DND-41 (cell line): ENCODE measurements around the gene EXOC6.

Experiments used
- ATAC-seq: fragments of 200-7000 bp; cut with Tn5 transposase; 3 replicates; pipeline ENCODE4 v1.9.1; 2021; ENCODE audit warnings: low read depth; ENCODE audit not compliant: insufficient read depth
- DNase-seq: peaks from one replicate; pipeline ENCODE4 v3.0.0-alpha.2; 2020
- H2AFZ ChIP-seq: 2 replicates; pipeline ENCODE4 v1.6.0; 2012; ENCODE audit warnings: low read depth, low read length
- H3K27ac ChIP-seq: 2 replicates; pipeline ENCODE4 v1.5.1; 2012; ENCODE audit warnings: low read length, inconsistent platforms
- H3K27me3 ChIP-seq: fragments of 200-600 bp; sonication (generic); 2 replicates; pipeline ENCODE4 v1.6.0; 2012; ENCODE audit warnings: low read length, mild to moderate bottlenecking, inconsistent platforms; ENCODE audit not compliant: insufficient read depth, poor library complexity
- H3K36me3 ChIP-seq: 2 replicates; pipeline ENCODE4 v1.5.1; 2012; ENCODE audit warnings: low read length, inconsistent platforms; ENCODE audit not compliant: insufficient read depth
- H3K4me1 ChIP-seq: 2 replicates; pipeline ENCODE4 v1.5.1; 2012; ENCODE audit warnings: mild to moderate bottlenecking, low read length; ENCODE audit not compliant: insufficient read depth
- H3K4me2 ChIP-seq: 2 replicates; pipeline ENCODE4 v1.6.0; 2012; ENCODE audit warnings: mild to moderate bottlenecking, moderate library complexity, low read length, inconsistent platforms; ENCODE audit not compliant: insufficient read depth
- H3K4me3 ChIP-seq, 2 experiments: fragments of 200-600 bp in 1 of 2; shearing (Covaris generic) in 1 of 2; 2 replicates each; pipeline ENCODE4 v1.5.1; 2012 to 2016; ENCODE audit warnings: inconsistent platforms in 2 of 2, low read length in 2 of 2, mild to moderate bottlenecking in 2 of 2, low read depth in 1 of 2, moderate library complexity in 1 of 2
- H3K79me2 ChIP-seq: 2 replicates; pipeline ENCODE4 v1.6.0; 2012; ENCODE audit warnings: low read length, inconsistent platforms; ENCODE audit not compliant: insufficient read depth
- H3K9ac ChIP-seq: 2 replicates; pipeline ENCODE4 v1.6.0; 2012; ENCODE audit warnings: low read depth, mild to moderate bottlenecking, inconsistent platforms, low read length, moderate library complexity
- H3K9me3 ChIP-seq: 2 replicates; pipeline ENCODE4 v1.5.1; 2012; ENCODE audit warnings: low read length, moderate library complexity, mild to moderate bottlenecking, inconsistent platforms; ENCODE audit not compliant: insufficient read depth, severe bottlenecking
- H4K20me1 ChIP-seq: 2 replicates; pipeline ENCODE4 v1.6.0; 2012; ENCODE audit warnings: low read length; ENCODE audit not compliant: insufficient read depth
- EZH2 ChIP-seq: IDR thresholded peaks from 3 replicates; pipeline ENCODE4 v1.6.1; 2012; ENCODE audit warnings: borderline replicate concordance, low read depth, mild to moderate bottlenecking, moderate library complexity, low read length, inconsistent platforms; ENCODE audit not compliant: severe bottlenecking
- TF ChIP-seq, protein P1 (sequence below): IDR thresholded peaks from 2 replicates; pipeline ENCODE4 v1.5.1; 2012; ENCODE audit warnings: borderline replicate concordance, low read length, moderate library complexity, mild to moderate bottlenecking; ENCODE audit not compliant: poor library complexity, severe bottlenecking; ENCODE audit errors: extremely low read depth

The EXOC6 gene

GRCh38 chr10:93026072-93026471 is 177.8 kb downstream of the EXOC6 start:
- Histone ChIP-seq H3K27ac (no peak overlapping the region), H4K20me1 (no peaks in the 10 kb centered on the region)
- no peak for TF ChIP-seq EZH2
- TF ChIP-seq, protein P1, sequence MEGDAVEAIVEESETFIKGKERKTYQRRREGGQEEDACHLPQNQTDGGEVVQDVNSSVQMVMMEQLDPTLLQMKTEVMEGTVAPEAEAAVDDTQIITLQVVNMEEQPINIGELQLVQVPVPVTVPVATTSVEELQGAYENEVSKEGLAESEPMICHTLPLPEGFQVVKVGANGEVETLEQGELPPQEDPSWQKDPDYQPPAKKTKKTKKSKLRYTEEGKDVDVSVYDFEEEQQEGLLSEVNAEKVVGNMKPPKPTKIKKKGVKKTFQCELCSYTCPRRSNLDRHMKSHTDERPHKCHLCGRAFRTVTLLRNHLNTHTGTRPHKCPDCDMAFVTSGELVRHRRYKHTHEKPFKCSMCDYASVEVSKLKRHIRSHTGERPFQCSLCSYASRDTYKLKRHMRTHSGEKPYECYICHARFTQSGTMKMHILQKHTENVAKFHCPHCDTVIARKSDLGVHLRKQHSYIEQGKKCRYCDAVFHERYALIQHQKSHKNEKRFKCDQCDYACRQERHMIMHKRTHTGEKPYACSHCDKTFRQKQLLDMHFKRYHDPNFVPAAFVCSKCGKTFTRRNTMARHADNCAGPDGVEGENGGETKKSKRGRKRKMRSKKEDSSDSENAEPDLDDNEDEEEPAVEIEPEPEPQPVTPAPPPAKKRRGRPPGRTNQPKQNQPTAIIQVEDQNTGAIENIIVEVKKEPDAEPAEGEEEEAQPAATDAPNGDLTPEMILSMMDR, result no peak

GRCh38 chr10:93027508-93027907 is 179.2 kb downstream of the EXOC6 start:
- Histone ChIP-seq H3K36me3 (peaks cover 8% of the 10 kb centered on the region; the same call in 1 of the 2 replicates), H3K4me1 (no peaks in the 10 kb centered on the region), H3K9me3 (peaks cover 3% of the 10 kb centered on the region), H2AFZ (no peak overlapping the region), H3K27ac (no peak overlapping the region), H3K4me3 (no peak overlapping the region), H3K9ac (no peak overlapping the region), H3K27me3 (no peaks in the 10 kb centered on the region), H3K4me2 (no peak overlapping the region), H4K20me1 (no peaks in the 10 kb centered on the region), H3K79me2 (no peaks in the 10 kb centered on the region)
- ATAC-seq (no peak), DNase-seq (no peak)
- no peak for TF ChIP-seq EZH2
- TF ChIP-seq, protein P1, result no peak

More at GRCh38 chr10:93026072-93026471, 177.8 kb downstream of the EXOC6 start:
- H3K4me1 ChIP-seq, result no peaks in the 10 kb centered on the region
- DNase-seq, result no peak
- H3K4me2 ChIP-seq, result no peak overlapping the region
- peaks cover 3% of the 10 kb centered on the region for H3K9me3 ChIP-seq
- H3K9ac ChIP-seq, result no peak overlapping the region
- H3K79me2 ChIP-seq, result no peaks in the 10 kb centered on the region
- no peak for ATAC-seq
- no peak overlapping the region for H3K4me3 ChIP-seq
- H2AFZ ChIP-seq, result no peak overlapping the region
- peaks cover 8% of the 10 kb centered on the region; the same call in 1 of the 2 replicates for H3K36me3 ChIP-seq
- no peaks in the 10 kb centered on the region for H3K27me3 ChIP-seq

- H2AFZ ChIP-seq, result no peak overlapping the region
- H3K27me3 ChIP-seq, result no peaks in the 10 kb centered on the region
- DNase-seq (no peak), ATAC-seq (no peak)
- H3K36me3 ChIP-seq, result peaks cover 8% of the 10 kb centered on the region; the same call in 1 of the 2 replicates
- no peak overlapping the region for H3K9ac ChIP-seq
- H3K27ac ChIP-seq, result no peak overlapping the region
- no peak overlapping the region for H3K4me2 ChIP-seq
- TF ChIP-seq, protein P1, result no peak
- no peak for TF ChIP-seq EZH2
- H3K9me3 ChIP-seq, result peaks cover 3% of the 10 kb centered on the region
- H3K79me2 ChIP-seq, result no peaks in the 10 kb centered on the region
- H3K4me1 ChIP-seq, result no peaks in the 10 kb centered on the region
- no peaks in the 10 kb centered on the region for H4K20me1 ChIP-seq
- H3K4me3 ChIP-seq, result no peak overlapping the region
Measured at GRCh38 chr10:93028883-93029282, 180.6 kb downstream of the EXOC6 start.

DNA sequence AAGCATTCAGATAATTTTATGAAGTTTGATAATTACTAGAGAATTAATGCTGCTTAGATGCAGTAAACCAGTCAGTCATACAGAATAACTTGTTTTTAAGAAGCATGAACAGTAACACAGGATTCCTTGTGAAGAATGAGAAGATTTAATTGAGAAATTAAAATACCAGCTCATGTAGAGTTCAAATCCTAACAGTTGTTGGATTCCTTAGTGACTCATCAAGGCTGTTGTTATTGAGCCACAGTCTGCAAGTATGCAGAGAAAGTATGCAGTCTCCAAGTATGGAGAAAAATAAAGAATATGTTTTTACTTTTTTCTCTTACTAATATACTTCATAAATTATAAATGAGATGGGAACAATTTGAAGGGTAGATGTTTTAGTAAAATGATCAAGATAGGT is 182.1 kb downstream of the EXOC6 start:
- no peak overlapping the region for H2AFZ ChIP-seq
- H3K4me2 ChIP-seq, result no peak overlapping the region
- H3K4me1 ChIP-seq, result no peaks in the 10 kb centered on the region
- no peaks in the 10 kb centered on the region for H3K79me2 ChIP-seq
- H3K27ac ChIP-seq, result no peak overlapping the region
- no peak overlapping the region for H3K9ac ChIP-seq
- no peaks in the 10 kb centered on the region for H3K27me3 ChIP-seq
- peaks cover 8% of the 10 kb centered on the region; the same call in 1 of the 2 replicates for H3K36me3 ChIP-seq
- peaks cover 3% of the 10 kb centered on the region for H3K9me3 ChIP-seq
- TF ChIP-seq EZH2, result no peak
- TF ChIP-seq, protein P1, result no peak
- no peaks in the 10 kb centered on the region for H4K20me1 ChIP-seq
- no peak for ATAC-seq
- no peak for DNase-seq
- H3K4me3 ChIP-seq, result no peak overlapping the region
